IPS-18c (cell line): ENCODE measurements around the gene TNIK.

ENCODE experiments used
- H3K4me3 ChIP-seq: 2 replicates; pipeline ENCODE4 v1.7.0; 2013; ENCODE audit warnings: low read depth, mild to moderate bottlenecking, low read length, moderate library complexity; ENCODE audit not compliant: insufficient read depth
- H3K9me3 ChIP-seq: one replicate; pipeline ENCODE4 v1.6.1; 2013; ENCODE audit warnings: mild to moderate bottlenecking, low read length, moderate library complexity; ENCODE audit not compliant: control insufficient read depth, insufficient read depth

Gene TNIK

GRCh38 chr3:171236265-171237008, 223.8 kb downstream of the TNIK start:
- H3K9me3 ChIP-seq, result no peaks in the 10 kb centered on the region
- H3K4me3 ChIP-seq, result no peak overlapping the region

GRCh38 chr3:171234298-171235010, 225.8 kb downstream of the TNIK start:
- Histone ChIP-seq H3K4me3 (no peak overlapping the region), H3K9me3 (no peaks in the 10 kb centered on the region)

- no peaks in the 10 kb centered on the region for H3K9me3 ChIP-seq
- H3K4me3 ChIP-seq, result no peak overlapping the region
These were observed 228.8 kb downstream of the TNIK start for GRCh38 chr3:171231361-171231760.

GRCh38 chr3:171230865-171231264, 229.3 kb downstream of the TNIK start:
- Histone ChIP-seq H3K9me3 (no peaks in the 10 kb centered on the region), H3K4me3 (no peak overlapping the region)

- Histone ChIP-seq H3K4me3 (no peak overlapping the region), H3K9me3 (no peaks in the 10 kb centered on the region)
These were observed 231.0 kb downstream of the TNIK start for GRCh38 chr3:171229173-171229572.

- H3K4me3 ChIP-seq, result no peak overlapping the region
- H3K9me3 ChIP-seq, result no peaks in the 10 kb centered on the region
These were observed 232.0 kb downstream of the TNIK start for GRCh38 chr3:171228240-171228639.

- Histone ChIP-seq H3K4me3 (no peak overlapping the region), H3K9me3 (no peaks in the 10 kb centered on the region)
These were observed 232.4 kb downstream of the TNIK start for GRCh38 chr3:171227828-171228227.

GRCh38 chr3:171227359-171227758, 232.8 kb downstream of the TNIK start:
- no peaks in the 10 kb centered on the region for H3K9me3 ChIP-seq
- H3K4me3 ChIP-seq, result no peak overlapping the region

- Histone ChIP-seq H3K9me3 (no peaks in the 10 kb centered on the region), H3K4me3 (no peak overlapping the region)
These were observed 233.4 kb downstream of the TNIK start for GRCh38 chr3:171226794-171227193.

- no peaks in the 10 kb centered on the region for H3K9me3 ChIP-seq
- H3K4me3 ChIP-seq, result no peak overlapping the region
These were observed 234.5 kb downstream of the TNIK start for GRCh38 chr3:171225708-171226107.

GRCh38 chr3:171225165-171225564, 235.0 kb downstream of the TNIK start:
- H3K4me3 ChIP-seq, result no peak overlapping the region
- H3K9me3 ChIP-seq, result no peaks in the 10 kb centered on the region

- H3K9me3 ChIP-seq, result no peaks in the 10 kb centered on the region
- H3K4me3 ChIP-seq, result no peak overlapping the region
These were observed 236.8 kb downstream of the TNIK start for GRCh38 chr3:171223396-171223795.

GRCh38 chr3:171222995-171223394, 237.2 kb downstream of the TNIK start:
- Histone ChIP-seq H3K4me3 (no peak overlapping the region), H3K9me3 (no peaks in the 10 kb centered on the region)

- Histone ChIP-seq H3K9me3 (no peaks in the 10 kb centered on the region), H3K4me3 (no peak overlapping the region)
These were observed 238.6 kb downstream of the TNIK start for GRCh38 chr3:171221597-171221996.

GRCh38 chr3:171221104-171221503, 239.1 kb downstream of the TNIK start:
- H3K4me3 ChIP-seq, result no peak overlapping the region
- no peaks in the 10 kb centered on the region for H3K9me3 ChIP-seq

- Histone ChIP-seq H3K9me3 (no peaks in the 10 kb centered on the region), H3K4me3 (no peak overlapping the region)
These were observed 240.9 kb downstream of the TNIK start for GRCh38 chr3:171219258-171219657.

GRCh38 chr3:171218069-171218468, 242.1 kb downstream of the TNIK start:
- H3K9me3 ChIP-seq, result no peaks in the 10 kb centered on the region
- no peak overlapping the region for H3K4me3 ChIP-seq

GRCh38 chr3:171213907-171214306, 246.3 kb downstream of the TNIK start:
- H3K9me3 ChIP-seq, result no peaks in the 10 kb centered on the region
- no peak overlapping the region for H3K4me3 ChIP-seq
